ENCODE measurements around the gene PDPN.
"Not testable (repeated sequence)": the region's sequence is repeated elsewhere in the genome, so short reads cannot be mapped to it uniquely, and the experiment has no call there.

The PDPN gene, protein sequence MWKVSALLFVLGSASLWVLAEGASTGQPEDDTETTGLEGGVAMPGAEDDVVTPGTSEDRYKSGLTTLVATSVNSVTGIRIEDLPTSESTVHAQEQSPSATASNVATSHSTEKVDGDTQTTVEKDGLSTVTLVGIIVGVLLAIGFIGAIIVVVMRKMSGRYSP

DNA sequence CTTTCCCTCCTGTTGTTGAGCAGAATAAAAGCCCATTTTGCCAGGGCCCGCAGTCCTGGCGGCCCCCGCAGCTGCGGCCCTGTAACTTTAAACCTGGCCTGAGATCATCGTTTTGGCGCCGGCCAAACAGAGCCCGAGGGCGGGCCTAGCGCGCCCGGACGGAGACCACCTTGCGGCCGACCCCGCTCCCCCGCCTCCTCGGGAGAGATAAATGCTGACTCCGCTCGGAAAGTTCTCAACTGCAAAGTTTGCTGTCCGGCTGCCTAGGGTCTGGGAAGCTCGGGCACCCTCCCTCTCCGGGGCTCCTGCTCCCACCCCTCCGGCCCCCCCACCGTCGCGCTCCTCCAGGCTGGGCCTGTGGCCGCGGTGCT, at the start of gene PDPN:
Gene PDPN (plus strand): TSS at position 238 of the 371 bp plus-strand sequence. CDS start 202 bp downstream, outside the sequence.
- in situ Hi-C loops (cut with MboI; ENCODE audit: low sequenced_read_pairs), result no loop called here

DNA sequence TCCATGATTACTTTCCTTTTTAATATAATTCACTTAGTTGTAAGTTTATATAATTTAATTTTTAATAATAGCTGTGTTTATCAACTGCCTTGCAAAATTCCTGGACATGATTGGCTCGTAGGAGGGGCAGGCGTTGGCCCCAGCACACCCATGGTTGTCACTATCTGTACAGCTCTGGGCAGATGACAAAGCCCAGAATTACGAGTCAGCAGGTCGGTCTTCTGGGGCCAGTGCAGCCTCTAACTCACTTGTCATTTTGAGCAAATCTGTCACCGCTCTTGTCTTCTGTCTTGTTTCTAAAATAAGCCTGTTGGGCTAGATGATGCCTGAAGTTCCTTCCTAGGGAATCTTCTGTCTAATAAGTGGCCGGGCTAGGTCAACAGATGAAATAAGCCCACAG, 48.4 kb upstream of the PDPN start:
- in situ Hi-C loops (cut with MboI; ENCODE audit: low sequenced_read_pairs), result no loop called here

DNA sequence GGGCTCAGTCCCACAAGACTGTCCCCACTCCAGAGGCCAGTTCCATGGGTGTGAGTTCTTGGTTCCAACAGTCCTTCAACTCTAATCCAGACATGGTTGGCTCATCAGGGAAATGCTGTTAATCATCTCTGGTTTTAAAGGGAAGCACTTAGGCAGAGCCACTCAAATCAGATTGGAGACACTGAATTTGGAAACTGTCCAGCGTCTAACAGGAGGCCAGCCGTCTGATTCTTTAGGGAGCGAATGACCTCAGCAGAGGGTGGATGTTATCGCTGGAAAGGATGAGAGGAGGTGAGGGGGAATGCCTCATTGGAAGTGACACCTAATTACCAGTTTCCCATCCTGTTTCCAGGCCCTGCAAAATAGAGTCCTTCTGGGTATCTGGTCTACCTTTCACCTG, 47.1 kb upstream of the PDPN start:
- in situ Hi-C loops (cut with MboI; ENCODE audit: low sequenced_read_pairs), result no loop called here

DNA sequence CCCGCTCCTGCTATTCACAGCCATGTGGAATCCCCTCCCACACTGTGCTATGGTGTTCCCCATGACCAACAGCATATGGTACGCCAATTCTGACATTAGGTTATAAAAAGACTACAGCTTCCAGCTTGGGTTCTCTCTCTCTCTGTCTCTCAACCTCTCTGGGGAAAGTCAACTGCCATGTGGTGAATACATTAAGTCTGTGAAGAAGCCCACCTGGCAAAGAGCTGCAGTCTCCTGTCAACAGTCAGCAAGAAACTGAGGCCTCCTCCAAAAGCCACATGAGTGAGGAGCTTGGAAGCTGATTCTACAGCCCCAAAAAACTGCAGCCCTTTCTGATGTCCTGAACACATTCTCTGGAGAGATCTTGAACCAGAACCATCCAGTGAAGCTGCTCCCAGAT, 44.8 kb upstream of the PDPN start:
- in situ Hi-C loops (cut with MboI; ENCODE audit: low sequenced_read_pairs), result no loop called here

DNA sequence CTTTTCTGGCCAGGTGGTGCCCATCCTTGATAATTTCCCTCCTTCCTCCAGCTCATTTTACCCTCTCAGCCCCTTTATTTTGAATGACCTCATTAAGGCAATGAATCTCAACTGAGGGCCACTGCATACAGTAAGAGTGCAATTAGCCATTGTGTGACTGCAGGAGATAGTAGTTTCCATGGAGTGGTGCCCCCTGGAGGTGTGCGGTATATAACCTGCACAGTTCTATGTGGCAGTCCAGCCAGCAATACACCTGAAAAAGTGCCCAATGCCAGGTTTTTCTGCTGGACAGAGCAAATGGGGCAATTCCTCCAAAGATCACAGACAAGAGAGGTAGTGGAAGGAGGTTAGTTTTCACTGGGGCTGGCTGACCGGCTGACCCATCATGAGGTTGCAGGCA, 43.9 kb upstream of the PDPN start:
- in situ Hi-C loops (cut with MboI; ENCODE audit: low sequenced_read_pairs), result no loop called here

DNA sequence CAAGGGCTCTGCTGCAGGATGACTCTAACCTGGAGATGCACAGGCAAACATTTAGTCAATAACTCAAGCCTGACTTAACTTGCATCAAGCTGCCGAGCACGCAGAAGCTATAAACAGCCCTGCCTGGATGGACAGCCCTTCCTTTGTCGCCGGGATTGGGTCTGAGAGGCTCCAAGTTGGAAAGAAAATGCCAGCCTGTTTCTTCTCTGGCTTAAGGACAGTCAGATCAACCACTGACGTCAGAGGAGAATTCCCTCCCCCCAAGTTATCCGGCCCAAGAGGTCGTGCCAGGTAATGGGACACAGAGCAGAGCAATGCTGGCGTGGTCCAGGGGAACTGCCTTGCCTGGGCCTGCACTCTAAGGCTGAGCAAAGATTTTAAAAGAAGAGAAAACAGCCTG, 42.8 kb upstream of the PDPN start:
- in situ Hi-C loops (cut with MboI; ENCODE audit: low sequenced_read_pairs), result no loop called here

DNA sequence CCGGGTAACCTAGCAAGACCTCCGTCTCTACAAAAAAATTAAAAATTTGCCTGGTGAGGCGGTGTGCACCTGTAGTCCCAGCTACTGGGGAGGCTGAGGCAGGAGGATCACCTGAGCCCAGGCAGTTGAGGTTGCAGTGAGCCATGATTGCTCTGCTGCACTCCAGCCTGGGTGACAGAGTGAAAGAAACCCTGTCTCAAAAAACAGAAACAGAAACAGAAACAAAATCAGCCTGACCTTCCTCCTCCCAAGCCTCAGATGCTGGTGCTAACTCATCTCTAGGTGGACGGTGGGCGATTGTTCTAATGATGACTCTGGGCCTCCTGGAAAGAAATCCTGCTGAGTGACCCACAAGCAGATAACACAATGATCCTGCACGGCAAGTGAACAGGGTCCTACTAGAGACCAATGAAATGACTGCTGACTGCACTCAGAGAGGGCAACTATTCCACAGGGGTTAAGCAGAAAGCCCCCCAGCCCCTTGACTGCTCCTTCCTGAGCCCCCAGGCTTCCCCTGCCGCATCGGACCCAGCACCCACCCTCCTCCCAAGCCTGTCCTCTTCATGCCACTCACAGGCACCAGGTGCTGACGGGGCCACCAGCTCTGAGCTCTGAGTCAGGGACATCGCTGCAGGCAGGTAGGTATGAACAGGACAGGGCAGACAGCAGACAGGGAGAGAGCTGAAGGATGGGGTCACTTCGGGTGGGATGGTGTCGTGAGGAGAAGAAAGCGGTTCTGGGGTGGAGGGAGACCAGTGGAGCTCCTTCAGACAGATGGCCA, 42.0 kb upstream of the PDPN start:
- in situ Hi-C loops (cut with MboI; ENCODE audit: low sequenced_read_pairs), result no loop called here

DNA sequence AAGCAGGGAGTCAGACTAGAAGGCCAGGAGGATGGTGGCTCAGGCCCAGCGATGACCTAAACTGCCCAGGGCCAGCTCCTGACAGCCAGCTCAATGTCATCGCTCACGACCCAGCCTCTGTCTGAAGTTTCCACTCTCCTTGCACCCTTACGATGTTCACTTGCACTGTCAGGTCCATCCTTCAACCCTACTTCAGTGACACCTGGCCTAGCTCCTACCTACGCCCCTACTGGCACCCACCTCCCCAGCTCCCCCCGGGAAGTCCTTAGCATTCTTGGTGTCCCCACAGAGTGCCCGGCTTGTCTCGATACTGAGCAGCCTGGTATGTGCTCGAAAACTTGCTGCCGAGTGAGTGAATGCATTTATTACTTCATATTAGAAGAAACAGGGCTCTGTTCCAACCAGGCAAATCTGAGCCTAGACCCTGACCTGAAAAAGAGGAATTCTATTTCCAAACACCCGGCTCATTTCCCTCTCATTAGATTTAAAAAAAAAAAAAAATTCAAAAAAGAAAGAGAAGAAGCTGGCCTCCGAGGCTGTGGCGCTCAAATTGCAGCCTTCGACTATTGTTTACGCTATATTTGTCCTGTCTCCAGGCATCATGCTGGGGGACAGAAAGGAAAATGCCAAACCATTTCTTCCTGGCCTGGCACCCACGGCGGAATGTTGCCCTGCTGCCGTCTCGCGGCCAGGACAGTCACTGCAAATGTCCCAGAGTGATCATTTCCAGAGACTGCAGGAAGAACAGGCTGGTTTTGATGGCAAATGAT, 40.0 kb upstream of the PDPN start:
- in situ Hi-C loops (cut with MboI; ENCODE audit: low sequenced_read_pairs), result no loop called here

DNA sequence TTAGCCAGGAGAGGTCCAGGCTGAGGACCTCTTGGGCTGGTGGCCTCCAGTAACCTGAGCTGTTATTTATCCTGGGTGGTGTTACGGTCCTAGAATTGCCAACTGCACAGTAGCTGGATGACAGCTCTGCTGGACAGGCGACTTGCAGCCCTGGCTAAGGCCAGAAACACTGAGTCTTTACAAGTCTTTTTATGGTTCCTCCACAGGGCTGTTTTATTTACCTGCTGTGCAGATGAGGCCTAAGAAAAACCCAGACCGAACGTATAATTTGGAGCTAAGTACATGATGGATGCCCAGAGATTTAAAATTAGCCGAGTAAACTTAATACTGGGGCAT, 39.4 kb upstream of the PDPN start:
- in situ Hi-C loops (cut with MboI; ENCODE audit: low sequenced_read_pairs), result no loop called here

DNA sequence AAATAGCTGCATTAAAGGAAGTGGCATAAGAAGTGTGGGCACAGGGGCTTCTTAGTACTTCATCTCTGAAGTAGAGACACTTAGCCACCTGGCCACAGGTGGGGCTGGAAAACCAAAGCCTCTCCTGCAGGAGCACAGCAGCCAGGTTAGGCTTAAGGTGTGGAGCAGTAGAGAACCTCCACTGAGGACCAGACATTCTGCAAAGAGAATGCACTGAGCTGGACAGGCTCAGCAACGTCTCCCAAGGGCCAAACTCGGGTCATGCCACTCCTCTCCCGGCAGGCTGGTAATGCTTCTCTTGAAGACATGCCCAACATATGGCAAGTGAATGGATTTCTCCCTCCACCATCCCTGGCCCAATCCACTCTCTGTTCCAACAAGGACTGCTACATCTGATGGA, 36.8 kb upstream of the PDPN start:
- in situ Hi-C loops (cut with MboI; ENCODE audit: low sequenced_read_pairs), result no loop called here

DNA sequence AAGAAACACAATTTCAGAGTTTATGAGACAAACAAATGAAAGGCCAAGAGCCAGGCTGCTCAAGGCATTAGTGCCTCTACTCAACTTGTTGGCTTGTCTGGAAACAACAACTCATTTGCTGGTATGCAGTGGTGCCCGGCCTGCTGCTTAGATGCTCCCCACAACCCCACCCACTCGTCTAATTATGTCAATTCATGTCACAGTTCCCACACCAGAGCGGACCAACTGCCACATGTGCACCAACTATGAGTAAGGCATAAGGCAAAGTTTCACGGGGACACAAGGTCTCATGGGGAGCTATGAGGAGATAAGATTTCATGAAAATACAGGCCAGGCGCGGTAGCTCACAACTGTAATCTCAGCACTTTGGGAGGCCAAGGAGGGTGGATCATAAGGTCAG, 35.4 kb upstream of the PDPN start:
- in situ Hi-C loops (cut with MboI; ENCODE audit: low sequenced_read_pairs), result no loop called here

DNA sequence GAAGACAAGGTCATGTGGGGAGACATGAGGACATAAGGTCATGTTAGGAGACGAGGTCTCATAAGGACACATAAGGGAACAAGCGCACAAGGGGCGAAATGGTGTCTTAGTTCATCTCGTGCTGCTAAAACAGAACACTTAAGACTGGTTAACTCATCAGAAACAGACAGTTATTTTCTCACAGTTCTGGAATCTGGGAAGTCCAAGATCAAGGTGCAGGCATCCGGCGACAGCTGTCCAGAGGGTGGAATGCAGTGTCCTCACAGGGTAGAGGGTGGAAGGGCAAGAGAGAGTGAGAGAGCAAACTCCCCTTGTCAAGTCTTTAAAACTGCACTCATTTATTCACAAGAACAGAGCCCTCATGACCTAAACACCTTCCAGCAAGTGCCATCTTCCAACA, 34.6 kb upstream of the PDPN start:
- in situ Hi-C loops (cut with MboI; ENCODE audit: low sequenced_read_pairs), result no loop called here

DNA sequence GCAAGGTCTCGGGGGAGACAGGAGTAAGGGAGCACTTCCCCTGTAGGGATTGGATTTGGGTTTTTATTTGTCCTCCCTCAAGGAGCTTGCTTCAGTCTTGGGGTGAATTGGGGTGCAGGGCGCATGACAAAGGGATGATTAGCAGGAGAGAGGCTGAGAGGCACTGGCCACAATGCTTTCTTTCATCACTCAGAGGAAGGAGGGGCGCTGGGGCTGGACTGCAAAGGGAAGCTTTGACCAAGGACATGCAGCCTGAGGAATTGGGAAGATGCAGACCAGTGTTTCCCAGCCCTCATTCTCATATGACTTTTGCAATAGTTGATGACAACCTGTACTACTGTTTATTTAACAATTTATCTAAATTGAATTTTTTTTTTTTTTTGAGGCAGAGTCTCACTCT, 34.1 kb upstream of the PDPN start:
- in situ Hi-C loops (cut with MboI; ENCODE audit: low sequenced_read_pairs), result no loop called here

DNA sequence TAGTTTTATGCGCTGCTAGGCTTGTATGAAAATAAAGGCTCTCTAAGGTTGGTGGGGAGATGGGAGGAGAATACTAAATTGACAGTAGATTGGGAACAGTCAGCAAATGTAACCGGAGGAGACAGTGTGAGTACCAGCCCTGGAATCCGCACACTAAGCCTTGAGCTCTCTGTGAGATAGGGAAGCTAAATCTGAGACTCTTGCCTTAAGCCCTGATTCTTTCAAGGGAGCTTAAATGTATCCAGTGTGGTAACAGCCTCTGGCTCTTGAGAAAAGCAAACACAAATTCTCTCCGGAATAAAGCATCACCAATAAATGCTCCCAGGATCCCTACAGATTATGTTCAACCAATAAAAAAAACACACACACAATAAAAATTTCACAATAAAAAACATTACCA, 33.0 kb upstream of the PDPN start:
- in situ Hi-C loops (cut with MboI; ENCODE audit: low sequenced_read_pairs), result no loop called here

DNA sequence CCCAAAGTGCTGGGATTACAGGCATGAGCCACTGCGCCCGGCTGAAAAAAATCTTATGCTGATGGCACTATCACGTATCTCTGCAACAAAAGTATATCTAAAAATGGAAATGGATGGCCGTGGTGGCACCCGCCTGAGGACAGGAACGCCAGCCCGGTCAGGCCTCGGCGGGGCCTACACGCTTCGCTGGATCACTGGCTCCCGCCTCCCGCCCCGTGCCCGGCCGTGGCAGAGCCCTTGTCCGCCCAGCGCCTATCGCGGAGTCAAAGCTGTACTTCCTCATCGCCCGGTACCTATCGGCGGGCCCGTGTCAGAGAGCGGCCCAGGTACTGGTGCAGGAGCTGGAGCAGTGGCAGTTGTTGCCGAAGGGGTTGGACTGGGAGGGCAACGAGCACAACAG, 28.8 kb upstream of the PDPN start:
- in situ Hi-C loops (cut with MboI; ENCODE audit: low sequenced_read_pairs), result no loop called here

DNA sequence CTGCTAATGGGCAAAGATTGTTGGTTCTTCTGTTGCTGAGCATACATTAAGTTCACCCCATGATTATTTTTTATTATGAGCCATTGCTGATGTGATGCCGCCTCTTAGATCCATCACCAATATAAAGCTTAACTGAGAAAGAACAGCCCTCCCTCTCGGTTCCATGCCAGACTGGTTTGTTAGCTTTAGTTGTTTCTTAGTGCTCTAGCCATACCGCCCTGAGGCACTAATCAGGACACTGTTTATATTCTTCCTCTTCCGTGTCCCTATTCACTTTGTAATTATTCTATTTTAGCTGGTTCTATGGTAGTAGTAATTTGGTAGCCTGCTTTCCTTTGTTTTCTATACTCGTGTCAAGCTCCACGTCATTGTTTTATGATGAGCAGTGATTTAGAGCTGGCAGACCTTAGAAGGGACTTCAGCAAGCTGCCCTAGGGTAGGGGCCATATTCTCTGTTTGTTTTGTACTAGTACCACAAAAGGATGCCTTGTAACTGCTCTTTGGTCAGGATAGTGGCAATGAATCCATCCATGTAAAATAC, 27.3 kb upstream of the PDPN start:
- in situ Hi-C loops (cut with MboI; ENCODE audit: low sequenced_read_pairs), result no loop called here

DNA sequence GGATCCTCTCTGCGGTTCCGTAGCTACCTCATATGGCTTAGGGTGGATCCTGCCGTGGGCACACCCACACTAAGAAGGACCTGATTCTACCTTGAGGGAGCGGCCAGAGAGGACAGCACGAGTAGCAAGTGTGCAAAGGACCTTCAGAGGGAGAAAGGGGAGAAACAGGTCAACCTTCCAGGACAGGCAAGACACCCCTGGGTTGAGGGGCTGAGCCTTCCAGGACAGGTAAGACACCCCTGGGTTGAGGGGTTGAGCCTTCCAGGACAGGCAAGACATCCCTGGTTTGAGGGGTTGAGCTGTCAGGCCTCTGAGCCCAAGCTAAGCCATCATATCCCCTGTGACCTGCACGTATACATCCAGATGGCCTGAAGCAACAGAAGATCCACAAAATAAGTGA, 23.1 kb upstream of the PDPN start:
- in situ Hi-C loops (cut with MboI; ENCODE audit: low sequenced_read_pairs), result no loop called here

DNA sequence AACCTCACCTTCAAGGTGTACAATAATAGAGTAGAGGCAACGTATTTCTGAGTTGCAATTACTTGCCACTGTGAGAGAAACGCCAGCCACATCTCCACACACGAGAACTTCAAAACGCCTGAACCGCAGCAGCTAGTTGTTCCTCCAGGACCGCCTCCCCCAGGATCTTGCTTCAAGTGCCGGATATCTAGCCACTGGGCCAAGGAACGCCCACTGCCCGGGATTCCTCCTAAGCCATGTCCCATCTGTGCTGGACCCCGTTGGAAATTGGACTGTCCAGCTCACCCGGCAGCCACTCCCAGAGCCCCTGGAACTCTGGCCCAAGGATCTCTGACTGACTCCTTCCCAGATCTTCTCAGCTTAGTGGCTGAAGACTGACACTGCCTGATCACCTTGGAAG, 20.7 kb upstream of the PDPN start:
- in situ Hi-C loops (cut with MboI; ENCODE audit: low sequenced_read_pairs), result not testable (repeated sequence)

DNA sequence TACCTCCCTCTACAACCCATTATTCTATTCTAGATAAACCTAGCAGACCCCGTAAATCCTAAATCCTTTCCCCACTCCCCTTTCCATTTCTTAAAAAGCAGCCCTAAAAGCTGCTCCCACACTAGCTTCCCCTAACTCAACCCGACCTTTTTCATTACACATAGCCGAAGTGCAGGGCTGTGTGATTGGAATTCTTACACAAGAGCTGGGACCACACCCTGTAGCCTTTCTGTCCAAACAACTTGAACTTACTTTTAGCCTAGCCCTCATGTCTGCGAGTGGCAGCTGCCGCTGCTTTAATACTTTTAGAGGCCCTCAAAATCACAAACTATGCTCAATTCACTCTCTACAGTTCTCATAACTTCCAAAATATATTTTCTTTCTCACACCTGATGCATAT, 19.6 kb upstream of the PDPN start:
- in situ Hi-C loops (cut with MboI; ENCODE audit: low sequenced_read_pairs), result no loop called here

DNA sequence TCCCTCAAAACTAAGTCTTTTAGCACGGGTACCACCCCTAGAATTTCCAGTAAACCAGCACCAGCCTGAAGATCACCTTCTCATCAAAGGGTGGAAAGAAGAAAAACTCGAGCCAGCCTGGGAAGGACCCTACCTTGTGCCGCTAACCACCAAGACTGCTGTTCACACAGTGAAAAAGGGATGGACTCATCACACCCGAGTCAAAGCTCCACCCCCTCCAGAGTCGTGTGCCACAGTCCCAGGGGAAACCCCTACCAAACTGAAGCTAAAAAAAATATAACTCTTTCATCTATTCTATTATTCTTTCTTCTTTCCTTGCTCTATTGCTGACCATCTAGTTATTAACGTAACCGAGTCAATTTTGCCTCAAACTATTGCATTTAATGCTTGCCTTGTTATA, 13.2 kb upstream of the PDPN start:
- in situ Hi-C loops (cut with MboI; ENCODE audit: low sequenced_read_pairs), result not testable (repeated sequence)

DNA sequence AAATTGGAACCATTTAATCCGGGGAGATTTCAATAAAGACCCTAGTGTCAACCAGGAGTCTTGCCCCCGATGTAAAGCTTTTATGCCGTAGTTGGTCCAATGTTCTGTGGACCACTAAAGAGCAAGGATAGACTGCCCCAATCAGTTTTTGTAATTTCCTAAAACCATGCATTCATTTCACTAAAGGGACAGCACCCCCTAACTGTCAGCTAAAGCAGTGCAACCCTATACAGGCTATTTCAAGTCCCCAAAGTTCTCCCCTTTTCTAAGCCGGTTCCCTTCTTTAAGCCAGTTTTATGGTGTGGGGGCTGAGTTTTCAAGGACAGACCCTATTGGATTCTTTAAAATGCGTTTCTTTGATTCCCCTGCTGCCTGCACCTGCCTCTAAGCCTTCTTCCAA, 12.7 kb upstream of the PDPN start:
- in situ Hi-C loops (cut with MboI; ENCODE audit: low sequenced_read_pairs), result no loop called here

DNA sequence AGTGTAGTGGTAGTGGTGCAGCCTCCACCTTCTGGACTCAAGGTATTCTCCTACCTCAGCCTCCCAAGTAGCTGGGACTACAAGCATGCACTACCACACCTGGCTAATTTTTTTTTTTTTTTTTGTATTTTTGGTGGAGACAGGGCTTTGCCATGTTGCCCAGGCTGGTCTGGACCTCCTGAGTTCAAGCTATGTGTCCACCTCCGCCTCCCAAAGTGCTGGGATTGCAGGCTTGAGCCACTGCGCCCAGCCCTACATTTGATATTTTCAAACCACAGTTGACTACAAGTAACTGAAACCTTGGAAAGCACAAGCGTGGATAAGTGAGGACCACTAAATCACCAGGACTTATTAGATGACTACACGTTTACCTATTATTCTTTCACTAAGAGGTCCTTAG, 10.0 kb upstream of the PDPN start:
- in situ Hi-C loops (cut with MboI; ENCODE audit: low sequenced_read_pairs), result no loop called here

Data from HL-60/S4 treated with retinoic acid at 250 ng/mL for 4 days and 3 days (cell line).